Thoracic aorta (tissue), 2 donors: Measurements from ENCODE around the gene PSMD2. TPM values are rescaled to one million over a fixed set of nuclear protein-coding genes. Genes with fewer than 3 reads are reported as not detected.

Experiments used
- ATAC-seq: fragments of 150-250 bp; one replicate; pipeline ENCODE4 v1.8.0; 2017; ENCODE audit warnings: low read depth; ENCODE audit not compliant: insufficient number of reproducible peaks, low FRiP score
- DNase-seq: peaks from one replicate; pipeline ENCODE4 v3.0.0-alpha.2; 2020; ENCODE audit warnings: low spot score
- H3K27ac ChIP-seq, 2 donors: fragments of 200-600 bp; sonication (generic); 1 replicate in 1 of 2; 2 replicates in 1 of 2; pipeline ENCODE4 v1.5.1; 2016; ENCODE audit warnings: mild to moderate bottlenecking in 2 of 2, moderate library complexity in 2 of 2
- H3K27me3 ChIP-seq: fragments of 200-600 bp; sonication (generic); replicated peaks from 2 replicates; pipeline ENCODE4 v1.6.0; 2016; ENCODE audit warnings: mild to moderate bottlenecking; ENCODE audit not compliant: insufficient read depth
- H3K36me3 ChIP-seq: fragments of 200-600 bp; sonication (generic); one replicate; pipeline ENCODE4 v1.5.1; 2016
- H3K4me1 ChIP-seq, 2 donors: fragments of 200-600 bp; sonication (generic); 1 replicate in 1 of 2; 2 replicates in 1 of 2; pipeline versions ENCODE4 v1.5.1 to v1.6.0; 2016; ENCODE audit warnings: low read depth in 2 of 2, mild to moderate bottlenecking in 1 of 2; ENCODE audit not compliant: control insufficient read depth in 1 of 2
- H3K4me3 ChIP-seq: fragments of 200-600 bp; sonication (generic); 2 replicates; pipeline ENCODE4 v1.5.1; 2016; ENCODE audit warnings: mild to moderate bottlenecking
- H3K9me3 ChIP-seq: fragments of 200-600 bp; sonication (generic); 2 replicates; pipeline ENCODE4 v1.5.1; 2016
- CTCF ChIP-seq: fragments of 200-600 bp; sonication (generic); IDR thresholded peaks from one replicate; pipeline ENCODE4 v1.5.1; 2019; ENCODE audit warnings: antibody characterized with exemption
- total RNA-seq, 2 donors: library from RNA; depleted of rRNA; stranded (reverse); fragments of >200 nt; gene quantifications; one replicate each; pipeline versions ENCODE4 v1.1.0 to v1.2.3, GENCODE V29; 2016

Gene PSMD2
- total RNA-seq, 2 donors from 2014 or later, result 160 to 213 TPM

- Histone ChIP-seq H3K36me3 (peaks cover 18% of the 10 kb centered on the region), H3K9me3 (no peaks in the 10 kb centered on the region), H3K27me3 (no peaks in the 10 kb centered on the region), H3K4me3 (peak overlapping the region; percentile 99), H3K27ac (peak overlapping the region; percentile 0 to 28), H3K4me1 (peaks cover 50 to 65% of the 10 kb centered on the region in 2 donors)
- no peak for TF ChIP-seq CTCF
- ATAC-seq, result no peak
- DNase-seq, result no peak
These were observed 18.2 kb downstream of the PSMD2 start for GRCh38 chr3:184317201-184317600.

- peak overlapping the region; percentile 65 for H3K4me3 ChIP-seq
- TF ChIP-seq CTCF, result no peak
- peak; percentile 90 for DNase-seq
- peaks cover 46% of the 10 kb centered on the region for H3K36me3 ChIP-seq
- H3K9me3 ChIP-seq, result no peaks in the 10 kb centered on the region
- peak; percentile 82 for ATAC-seq
- peaks cover 48 to 62% of the 10 kb centered on the region in 2 donors for H3K4me1 ChIP-seq
- H3K27ac ChIP-seq, result peak overlapping the region; percentile 63 to 96
- H3K27me3 ChIP-seq, result no peaks in the 10 kb centered on the region
These were observed 21.0 kb downstream of the PSMD2 start for GRCh38 chr3:184320104-184320445.

GRCh38 chr3:184321666-184322065, 22.6 kb downstream of the PSMD2 start:
- peaks cover 62% of the 10 kb centered on the region for H3K36me3 ChIP-seq
- H3K9me3 ChIP-seq, result no peaks in the 10 kb centered on the region
- no peak overlapping the region for H3K4me3 ChIP-seq
- ATAC-seq, result no peak
- no peaks in the 10 kb centered on the region for H3K27me3 ChIP-seq
- peak overlapping the region in 1 of 2 donors; percentile 50 for H3K27ac ChIP-seq
- no peak for TF ChIP-seq CTCF
- no peak for DNase-seq
- peaks cover 38 to 51% of the 10 kb centered on the region in 2 donors for H3K4me1 ChIP-seq

- H3K36me3 ChIP-seq, result peaks cover 75% of the 10 kb centered on the region
- H3K27ac ChIP-seq, result no peak overlapping the region
These were observed 23.9 kb downstream of the PSMD2 start for GRCh38 chr3:184322731-184323487.

GRCh38 chr3:184323696-184324095, 24.7 kb downstream of the PSMD2 start:
- no peak for TF ChIP-seq CTCF
- Histone ChIP-seq H3K27me3 (no peaks in the 10 kb centered on the region), H3K9me3 (no peaks in the 10 kb centered on the region), H3K27ac (no peak overlapping the region), H3K4me1 (peaks cover 18 to 30% of the 10 kb centered on the region in 2 donors), H3K4me3 (no peak overlapping the region), H3K36me3 (peaks cover 83% of the 10 kb centered on the region)
- no peak for DNase-seq
- ATAC-seq, result no peak

More at GRCh38 chr3:184322731-184323487, 23.9 kb downstream of the PSMD2 start:
- Histone ChIP-seq H3K4me1 (peaks cover 26 to 38% of the 10 kb centered on the region in 2 donors), H3K4me3 (no peak overlapping the region), H3K9me3 (no peaks in the 10 kb centered on the region), H3K27me3 (no peaks in the 10 kb centered on the region)
- TF ChIP-seq CTCF, result no peak
- ATAC-seq (no peak), DNase-seq (no peak)
